ENCODE measurements around the gene AKNA.

Gene AKNA

GRCh38 chr9:114286146-114286679 lies 101.6 kb downstream of the AKNA start:
- Histone ChIP-seq H3K36me3 (replicated peaks; ENCODE audit: insufficient read depth, low read length) (no peaks in the 10 kb centered on the region), H4K20me1 (ENCODE audit: insufficient read depth, low read length) (no peaks in the 10 kb centered on the region), H3K27me3 (replicated peaks; ENCODE audit: insufficient read depth, low read length) (no peaks in the 10 kb centered on the region), H3K27ac (ENCODE audit: low read length) (no peak overlapping the region), H3K4me1 (ENCODE audit: low read length) (peaks cover 14% of the 10 kb centered on the region), H3K4me3 (ENCODE audit: low read length) (no peak overlapping the region), H3F3A (ENCODE audit: insufficient read depth, low read length) (no peaks in the 10 kb centered on the region), H2AFZ (ENCODE audit: low read length) (no peak overlapping the region), H3K79me2 (ENCODE audit: low read length) (no peaks in the 10 kb centered on the region), H3K9me2 (replicated peaks; ENCODE audit: insufficient read depth, low read length) (no peaks in the 10 kb centered on the region), H3K9me3 (replicated peaks; ENCODE audit: insufficient read depth, low read length) (no peaks in the 10 kb centered on the region), H3K4me2 (ENCODE audit: low read depth, low read length) (no peak overlapping the region), H3K9ac (ENCODE audit: low read length) (no peak overlapping the region)
- TF ChIP-seq CTCF (IDR thresholded peaks at IDR 0.05; ENCODE audit: low read length) (no peak), EZH2 (optimal IDR thresholded peaks at IDR 0.05; ENCODE audit: low read depth, low read length) (no peak), EZH2phosphoT487 (IDR thresholded peaks at IDR 0.05; ENCODE audit: low read length) (no peak)
- no peak for DNase-seq

GRCh38 chr9:114285166-114285867 lies 102.5 kb downstream of the AKNA start:
- H3F3A ChIP-seq (ENCODE audit: insufficient read depth, low read length), result no peaks in the 10 kb centered on the region
- no peak overlapping the region for H3K9ac ChIP-seq (ENCODE audit: low read length)
- no peaks in the 10 kb centered on the region for H3K79me2 ChIP-seq (ENCODE audit: low read length)
- H2AFZ ChIP-seq (ENCODE audit: low read length), result no peak overlapping the region
- H4K20me1 ChIP-seq (ENCODE audit: insufficient read depth, low read length), result no peaks in the 10 kb centered on the region
- H3K9me2 ChIP-seq (replicated peaks; ENCODE audit: insufficient read depth, low read length), result no peaks in the 10 kb centered on the region
- no peaks in the 10 kb centered on the region for H3K27me3 ChIP-seq (replicated peaks; ENCODE audit: insufficient read depth, low read length)
- no peak overlapping the region for H3K4me3 ChIP-seq (ENCODE audit: low read length)
- no peak overlapping the region for H3K4me2 ChIP-seq (ENCODE audit: low read depth, low read length)
- DNase-seq, result no peak
- no peak overlapping the region for H3K27ac ChIP-seq (ENCODE audit: low read length)
- no peak for TF ChIP-seq CTCF (IDR thresholded peaks at IDR 0.05; ENCODE audit: low read length)
- no peak for TF ChIP-seq EZH2phosphoT487 (IDR thresholded peaks at IDR 0.05; ENCODE audit: low read length)
- peaks cover 14% of the 10 kb centered on the region for H3K4me1 ChIP-seq (ENCODE audit: low read length)
- H3K9me3 ChIP-seq (replicated peaks; ENCODE audit: insufficient read depth, low read length), result no peaks in the 10 kb centered on the region
- no peaks in the 10 kb centered on the region for H3K36me3 ChIP-seq (replicated peaks; ENCODE audit: insufficient read depth, low read length)

- Histone ChIP-seq H3K4me1 (ENCODE audit: low read length) (peaks cover 14% of the 10 kb centered on the region), H3F3A (ENCODE audit: insufficient read depth, low read length) (no peaks in the 10 kb centered on the region), H2AFZ (ENCODE audit: low read length) (no peak overlapping the region), H3K9me3 (replicated peaks; ENCODE audit: insufficient read depth, low read length) (no peaks in the 10 kb centered on the region), H3K9ac (ENCODE audit: low read length) (no peak overlapping the region), H3K27ac (ENCODE audit: low read length) (no peak overlapping the region), H3K36me3 (replicated peaks; ENCODE audit: insufficient read depth, low read length) (no peaks in the 10 kb centered on the region), H3K4me2 (ENCODE audit: low read depth, low read length) (no peak overlapping the region), H3K9me2 (replicated peaks; ENCODE audit: insufficient read depth, low read length) (no peaks in the 10 kb centered on the region), H3K79me2 (ENCODE audit: low read length) (no peaks in the 10 kb centered on the region), H4K20me1 (ENCODE audit: insufficient read depth, low read length) (no peaks in the 10 kb centered on the region), H3K4me3 (ENCODE audit: low read length) (no peak overlapping the region), H3K27me3 (replicated peaks; ENCODE audit: insufficient read depth, low read length) (no peaks in the 10 kb centered on the region)
- no peak for DNase-seq
- no peak for TF ChIP-seq CTCF (IDR thresholded peaks at IDR 0.05; ENCODE audit: low read length)
- no peak for TF ChIP-seq EZH2phosphoT487 (IDR thresholded peaks at IDR 0.05; ENCODE audit: low read length)
- no peak for TF ChIP-seq EZH2 (optimal IDR thresholded peaks at IDR 0.05; ENCODE audit: low read depth, low read length)
Measured at GRCh38 chr9:114284316-114285060, 103.3 kb downstream of the AKNA start.
